Measurements from ENCODE around the gene ACTL8. TPM values are rescaled to one million over a fixed set of nuclear protein-coding genes. Genes with fewer than 3 reads are reported as not detected.

ACTL8 gene
- total and polyA plus RNA-seq, 2 experiments from 2014 or later, result 0.38 to 0.71 TPM

DNA sequence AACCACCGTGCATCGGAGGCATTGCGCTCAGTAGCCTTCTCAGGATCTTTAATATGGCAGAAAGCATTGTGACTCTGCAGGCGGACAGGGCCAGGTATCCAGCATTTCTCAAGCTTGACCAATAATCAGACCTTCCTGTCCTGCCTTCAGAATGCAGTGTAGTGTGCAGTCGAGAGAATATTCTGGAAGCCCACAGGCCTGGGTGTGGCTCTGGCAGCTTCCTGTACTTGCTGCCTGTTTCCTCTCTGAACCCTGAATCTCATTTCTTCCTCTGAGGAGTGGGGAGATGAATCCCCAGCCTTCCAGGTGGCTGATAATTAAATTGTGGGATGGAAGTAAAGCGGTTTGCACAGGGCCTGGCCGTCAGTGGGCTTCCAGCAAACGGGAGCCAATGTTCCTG is 42.3 kb downstream of the ACTL8 start (continued):
- TF ChIP-seq STAT1 (IDR thresholded peaks at IDR 0.05; ENCODE audit: unreplicated experiment), result no peak
- TF ChIP-seq, protein P1, sequence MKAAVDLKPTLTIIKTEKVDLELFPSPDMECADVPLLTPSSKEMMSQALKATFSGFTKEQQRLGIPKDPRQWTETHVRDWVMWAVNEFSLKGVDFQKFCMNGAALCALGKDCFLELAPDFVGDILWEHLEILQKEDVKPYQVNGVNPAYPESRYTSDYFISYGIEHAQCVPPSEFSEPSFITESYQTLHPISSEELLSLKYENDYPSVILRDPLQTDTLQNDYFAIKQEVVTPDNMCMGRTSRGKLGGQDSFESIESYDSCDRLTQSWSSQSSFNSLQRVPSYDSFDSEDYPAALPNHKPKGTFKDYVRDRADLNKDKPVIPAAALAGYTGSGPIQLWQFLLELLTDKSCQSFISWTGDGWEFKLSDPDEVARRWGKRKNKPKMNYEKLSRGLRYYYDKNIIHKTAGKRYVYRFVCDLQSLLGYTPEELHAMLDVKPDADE (IDR thresholded peaks at IDR 0.05), result no peak
- TF ChIP-seq ZNF114 (CRISPR knock-in tag; IDR thresholded peaks at IDR 0.05), result no peak
- no peak for TF ChIP-seq EZH2phosphoT487 (IDR thresholded peaks at IDR 0.05; ENCODE audit: unreplicated experiment)
- TF ChIP-seq CREB1 (CRISPR knock-in tag; IDR thresholded peaks at IDR 0.05; ENCODE audit: low read depth), result no peak
- no peak for TF ChIP-seq POLR2AphosphoS5 (IDR thresholded peaks at IDR 0.05; ENCODE audit: low read depth)
- TF ChIP-seq, protein P2, sequence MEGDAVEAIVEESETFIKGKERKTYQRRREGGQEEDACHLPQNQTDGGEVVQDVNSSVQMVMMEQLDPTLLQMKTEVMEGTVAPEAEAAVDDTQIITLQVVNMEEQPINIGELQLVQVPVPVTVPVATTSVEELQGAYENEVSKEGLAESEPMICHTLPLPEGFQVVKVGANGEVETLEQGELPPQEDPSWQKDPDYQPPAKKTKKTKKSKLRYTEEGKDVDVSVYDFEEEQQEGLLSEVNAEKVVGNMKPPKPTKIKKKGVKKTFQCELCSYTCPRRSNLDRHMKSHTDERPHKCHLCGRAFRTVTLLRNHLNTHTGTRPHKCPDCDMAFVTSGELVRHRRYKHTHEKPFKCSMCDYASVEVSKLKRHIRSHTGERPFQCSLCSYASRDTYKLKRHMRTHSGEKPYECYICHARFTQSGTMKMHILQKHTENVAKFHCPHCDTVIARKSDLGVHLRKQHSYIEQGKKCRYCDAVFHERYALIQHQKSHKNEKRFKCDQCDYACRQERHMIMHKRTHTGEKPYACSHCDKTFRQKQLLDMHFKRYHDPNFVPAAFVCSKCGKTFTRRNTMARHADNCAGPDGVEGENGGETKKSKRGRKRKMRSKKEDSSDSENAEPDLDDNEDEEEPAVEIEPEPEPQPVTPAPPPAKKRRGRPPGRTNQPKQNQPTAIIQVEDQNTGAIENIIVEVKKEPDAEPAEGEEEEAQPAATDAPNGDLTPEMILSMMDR (conservative IDR thresholded peaks at IDR 0.05; ENCODE audit: low read depth in 2 of 2), result no peak

DNA sequence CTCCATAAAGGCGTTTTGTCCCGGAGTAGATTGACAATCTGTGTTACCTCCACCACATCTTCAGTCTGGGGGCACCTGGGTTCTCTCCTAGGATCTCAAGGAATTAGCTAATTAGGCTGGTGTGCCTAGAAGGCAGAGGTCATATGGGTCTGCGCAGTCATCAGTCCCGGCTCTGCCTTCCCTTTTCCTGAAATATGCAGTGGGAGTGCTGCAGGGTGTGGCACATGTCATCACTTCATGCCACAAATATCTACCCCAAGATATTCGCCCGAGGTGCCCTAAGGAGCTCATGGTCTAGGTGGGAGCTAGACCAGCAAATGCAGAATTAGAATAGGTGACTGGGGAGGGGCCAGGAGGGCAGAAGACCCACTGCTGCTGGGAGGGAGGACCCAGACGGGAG is 42.9 kb downstream of the ACTL8 start:
- H3K36me3 ChIP-seq (ENCODE audit: insufficient read depth), result no peaks in the 10 kb centered on the region
- H3K9me2 ChIP-seq (ENCODE audit: insufficient read depth), result no peaks in the 10 kb centered on the region
- Mint-ChIP-seq H3K9me3 (no peaks in the 10 kb centered on the region), H3K36me3 (ENCODE audit: low read depth) (no peaks in the 10 kb centered on the region), H3K27ac (no peak overlapping the region), H3K4me3 (no peak overlapping the region), H3K27me3 (ENCODE audit: insufficient read depth, low read depth, poor library complexity) (peaks cover 1% of the 10 kb centered on the region), H3K4me1 (no peaks in the 10 kb centered on the region; the same call in 2 of the 3 replicates)
- ATAC-seq (no peak), DNase-seq (ENCODE audit: low spot score) (no peak)
- H3K4me1 ChIP-seq (ENCODE audit: insufficient read depth), result no peaks in the 10 kb centered on the region
- H2AFZ ChIP-seq, result no peak overlapping the region
- no peaks in the 10 kb centered on the region for H3K79me2 ChIP-seq (replicated peaks; ENCODE audit: insufficient read depth)
- no peak overlapping the region for H3K27ac ChIP-seq (ENCODE audit: low read depth)
- no peaks in the 10 kb centered on the region for H4K20me1 ChIP-seq (replicated peaks; ENCODE audit: insufficient read depth)
- no peaks in the 10 kb centered on the region for H3K27me3 ChIP-seq (ENCODE audit: insufficient read depth)
- H3K4me2 ChIP-seq, result no peak overlapping the region
- no peak overlapping the region for H3K4me3 ChIP-seq
- H3F3A ChIP-seq (replicated peaks; ENCODE audit: low read depth), result no peaks in the 10 kb centered on the region
- TF ChIP-seq EZH2 (IDR thresholded peaks at IDR 0.05; ENCODE audit: low read depth, unreplicated experiment) (no peak), CREB1 (CRISPR knock-in tag; IDR thresholded peaks at IDR 0.05; ENCODE audit: low read depth) (no peak), POLR2AphosphoS5 (IDR thresholded peaks at IDR 0.05; ENCODE audit: low read depth) (no peak), EZH2phosphoT487 (IDR thresholded peaks at IDR 0.05; ENCODE audit: unreplicated experiment) (no peak)
- TF ChIP-seq, protein P2 (conservative IDR thresholded peaks at IDR 0.05; ENCODE audit: low read depth in 2 of 2), result no peak
- TF ChIP-seq, protein P1 (IDR thresholded peaks at IDR 0.05), result no peak
